SJSA1 (cell line): ENCODE measurements around the gene CRISP1. TPM values are rescaled to one million over a fixed set of nuclear protein-coding genes. Genes with fewer than 3 reads are reported as not detected.
"Not testable (repeated sequence)": the region's sequence is repeated elsewhere in the genome, so short reads cannot be mapped to it uniquely, and the experiment has no call there.

ENCODE experiments used
- DNase-seq, 2 experiments: peaks; one replicate each; pipeline ENCODE4 v3.0.0-alpha.2; 2015 to 2020; ENCODE audit warnings: low spot score in 2 of 2, low read depth in 1 of 2
- H3K27ac ChIP-seq: fragments of 250-450 bp; sonication (Bioruptor Pico); 2 replicates; pipeline ENCODE4 v1.5.1; 2020; ENCODE audit warnings: mild to moderate bottlenecking, moderate library complexity
- H3K27me3 ChIP-seq: fragments of 250-450 bp; sonication (Bioruptor Pico); replicated peaks from 2 replicates; pipeline ENCODE4 v1.5.1; 2020; ENCODE audit warnings: mild to moderate bottlenecking, moderate library complexity
- H3K36me3 ChIP-seq: fragments of 250-450 bp; sonication (Bioruptor Pico); 2 replicates; pipeline ENCODE4 v1.5.1; 2020; ENCODE audit warnings: mild to moderate bottlenecking
- H3K4me1 ChIP-seq: fragments of 250-450 bp; sonication (Bioruptor Pico); replicated peaks from 2 replicates; pipeline ENCODE4 v1.6.1; 2021; ENCODE audit warnings: mild to moderate bottlenecking
- H3K4me3 ChIP-seq: fragments of 250-450 bp; sonication (Bioruptor Pico); 2 replicates; pipeline ENCODE4 v1.5.1; 2020; ENCODE audit warnings: mild to moderate bottlenecking
- H3K9me3 ChIP-seq: fragments of 250-450 bp; sonication (Bioruptor Pico); replicated peaks from 2 replicates; pipeline ENCODE4 v1.5.1; 2020; ENCODE audit warnings: mild to moderate bottlenecking
- total RNA-seq: library from RNA; depleted of rRNA; stranded (reverse); fragments of >200 nt; shearing (Covaris generic); gene quantifications from 2 replicates; pipeline ENCODE4 v1.2.3, GENCODE V29; 2014; rRNA removed

Gene CRISP1
- total RNA-seq: not detected in 2 replicates

DNA sequence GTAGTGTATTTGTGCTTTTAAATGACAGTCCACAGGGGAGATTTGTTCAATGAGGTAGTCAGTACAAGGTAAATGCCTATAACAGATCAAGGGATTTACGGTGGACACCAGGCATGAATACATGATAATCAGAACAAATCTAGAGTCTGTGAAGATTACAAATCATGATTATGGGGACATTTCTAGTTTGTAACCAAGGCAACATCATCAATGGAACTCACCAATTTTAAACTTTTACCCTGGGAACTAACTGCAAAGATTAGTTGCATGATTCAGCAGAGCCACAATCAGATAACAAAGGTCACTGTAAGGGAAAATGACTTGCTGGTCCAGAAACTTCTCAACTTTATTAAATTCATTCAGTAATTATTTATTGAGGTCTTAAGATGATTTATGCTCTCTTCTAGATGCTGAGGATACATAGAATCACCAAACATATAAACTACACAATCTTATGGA lies at the start of gene CRISP1:
CRISP1 (minus strand) TSS at position 51 of the 459 bp plus-strand sequence. CDS start 9,135 bp downstream, outside the sequence.
- H3K27ac ChIP-seq: no peak within 1 kb of the TSS
- no peak for DNase-seq
- no peaks in the 10 kb centered on the region for H3K27me3 ChIP-seq
- no peak within 1 kb of the TSS for H3K4me3 ChIP-seq
- no peaks in the 10 kb centered on the region for H3K4me1 ChIP-seq
- H3K9me3 ChIP-seq: no peaks in the 10 kb centered on the region
- no peaks in the 10 kb centered on the region for H3K36me3 ChIP-seq

GRCh38 chr6:49915035-49915434 lies 48.7 kb upstream of the CRISP1 start:
- H3K36me3 ChIP-seq: no peaks in the 10 kb centered on the region
- no peak overlapping the region for H3K27ac ChIP-seq
- no peaks in the 10 kb centered on the region for H3K27me3 ChIP-seq
- no peaks in the 10 kb centered on the region for H3K9me3 ChIP-seq
- H3K4me1 ChIP-seq: no peaks in the 10 kb centered on the region
- DNase-seq: no peak
- H3K4me3 ChIP-seq: no peak overlapping the region

DNA sequence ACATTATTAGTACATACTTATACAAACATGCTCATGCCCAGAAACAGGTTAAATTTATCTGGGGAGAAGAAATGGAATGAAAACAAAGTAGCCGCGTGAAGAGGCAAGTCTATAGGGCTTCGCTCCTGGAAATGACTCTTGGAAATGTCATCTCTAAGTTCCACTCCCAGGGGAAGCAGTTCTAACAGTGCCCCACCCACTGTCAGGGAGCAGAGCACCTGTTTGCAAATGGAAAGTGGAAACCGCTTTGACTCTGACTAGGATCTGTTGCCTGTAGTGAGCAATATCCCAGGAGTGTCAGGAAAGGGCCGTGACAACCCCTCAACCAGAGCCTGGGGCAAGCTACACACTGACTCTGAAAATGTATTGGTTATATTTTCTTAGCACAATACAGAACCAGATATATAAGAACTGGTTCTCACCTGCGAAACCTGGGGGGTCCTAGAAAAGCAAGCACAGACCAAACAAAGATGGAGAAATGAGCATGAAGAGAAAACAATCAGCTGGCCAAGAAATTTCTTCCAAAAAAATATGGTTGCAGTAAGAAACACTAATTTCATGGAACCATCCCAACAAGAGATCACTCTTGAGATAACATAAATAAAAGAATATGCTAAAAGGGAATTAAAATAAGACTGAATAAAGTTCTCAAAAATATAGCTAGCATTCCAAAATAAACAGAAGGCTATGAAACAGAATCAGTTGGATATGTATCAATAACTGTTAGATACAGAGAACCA lies 47.5 kb upstream of the CRISP1 start:
- Histone ChIP-seq H3K27me3 (no peaks in the 10 kb centered on the region), H3K27ac (no peak overlapping the region)

DNA sequence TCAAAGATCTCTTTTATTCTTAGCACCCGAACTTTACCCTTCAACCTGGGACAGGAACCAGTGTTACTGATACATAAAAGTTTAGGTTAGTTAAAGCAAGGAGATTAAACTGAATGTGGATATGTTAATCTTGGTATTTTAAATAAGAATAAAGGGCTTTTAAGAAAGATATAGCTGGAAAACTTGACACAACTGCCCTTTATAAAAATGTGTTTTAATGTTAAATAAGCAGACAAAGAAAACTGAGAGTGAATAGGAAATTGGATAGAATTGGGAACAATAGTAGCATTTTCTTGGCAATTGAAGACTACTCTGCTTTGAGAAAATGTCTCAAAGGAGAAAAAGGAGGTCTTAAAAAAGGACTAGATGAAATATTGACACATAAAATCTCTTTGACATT lies 45.9 kb upstream of the CRISP1 start:
- Histone ChIP-seq H3K27me3 (no peaks in the 10 kb centered on the region), H3K9me3 (no peaks in the 10 kb centered on the region), H3K4me1 (no peaks in the 10 kb centered on the region), H3K36me3 (no peaks in the 10 kb centered on the region), H3K27ac (no peak overlapping the region), H3K4me3 (no peak overlapping the region)
- DNase-seq: no peak

More for the DNA sequence above, 47.5 kb upstream of the CRISP1 start:
- Histone ChIP-seq H3K4me1 (no peaks in the 10 kb centered on the region), H3K9me3 (no peaks in the 10 kb centered on the region), H3K4me3 (no peak overlapping the region), H3K36me3 (no peaks in the 10 kb centered on the region)
- DNase-seq: no peak

GRCh38 chr6:49911252-49911651 lies 44.9 kb upstream of the CRISP1 start:
- H3K4me3 ChIP-seq: no peak overlapping the region
- no peaks in the 10 kb centered on the region for H3K4me1 ChIP-seq
- no peak for DNase-seq
- H3K27me3 ChIP-seq: no peaks in the 10 kb centered on the region
- no peak overlapping the region for H3K27ac ChIP-seq
- H3K9me3 ChIP-seq: no peaks in the 10 kb centered on the region
- no peaks in the 10 kb centered on the region for H3K36me3 ChIP-seq

DNA sequence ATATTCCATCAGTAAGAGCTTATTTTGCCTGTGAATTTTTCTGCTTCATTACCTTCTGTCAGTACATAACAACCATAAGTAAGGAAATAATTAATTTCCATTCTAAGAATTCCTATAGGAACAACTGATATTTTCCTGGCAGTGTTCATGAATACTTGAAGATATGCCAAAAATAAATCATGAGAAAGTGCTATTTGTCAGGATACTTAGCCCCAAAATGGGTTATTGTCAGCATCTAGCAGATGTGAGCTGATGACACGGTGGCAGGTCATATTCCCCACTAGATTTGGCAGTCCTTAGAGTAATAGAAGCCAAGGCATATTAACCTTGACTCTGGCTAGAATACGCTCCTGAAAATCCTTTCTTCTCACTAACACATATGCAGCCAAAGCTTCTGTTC lies 43.2 kb upstream of the CRISP1 start:
- H3K27me3 ChIP-seq: no peaks in the 10 kb centered on the region
- no peak overlapping the region for H3K4me3 ChIP-seq
- no peak for DNase-seq

DNA sequence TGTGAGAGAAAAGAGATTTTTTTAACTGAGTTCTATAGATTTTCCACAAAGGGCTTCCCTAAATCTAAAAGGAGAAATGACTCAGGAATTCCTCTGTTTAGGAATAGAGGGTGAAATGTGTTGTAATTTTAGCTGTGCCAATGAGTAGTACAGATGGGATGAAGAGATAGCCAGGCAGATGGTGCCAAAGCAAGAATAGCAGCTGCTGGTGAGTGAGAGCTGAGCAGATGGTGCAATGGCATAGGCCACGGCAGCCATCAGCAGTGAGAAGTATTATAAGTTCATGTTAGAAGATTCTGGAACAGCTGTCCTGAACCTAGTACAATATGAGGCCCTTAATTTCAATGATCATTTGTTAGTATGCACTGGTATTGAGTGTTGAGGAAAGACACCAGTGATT lies 40.2 kb upstream of the CRISP1 start:
- Histone ChIP-seq H3K9me3 (no peaks in the 10 kb centered on the region), H3K27me3 (no peaks in the 10 kb centered on the region), H3K36me3 (no peaks in the 10 kb centered on the region), H3K27ac (no peak overlapping the region), H3K4me3 (no peak overlapping the region), H3K4me1 (no peaks in the 10 kb centered on the region)
- no peak for DNase-seq

More for the DNA sequence above, 43.2 kb upstream of the CRISP1 start:
- H3K27ac ChIP-seq: no peak overlapping the region
- no peaks in the 10 kb centered on the region for H3K9me3 ChIP-seq
- no peaks in the 10 kb centered on the region for H3K4me1 ChIP-seq
- H3K36me3 ChIP-seq: no peaks in the 10 kb centered on the region

- no peaks in the 10 kb centered on the region for H3K27me3 ChIP-seq
- H3K36me3 ChIP-seq: no peaks in the 10 kb centered on the region
- H3K4me1 ChIP-seq: no peaks in the 10 kb centered on the region
- H3K4me3 ChIP-seq: no peak overlapping the region
- no peak for DNase-seq
- no peaks in the 10 kb centered on the region for H3K9me3 ChIP-seq
- no peak overlapping the region for H3K27ac ChIP-seq
Measured at GRCh38 chr6:49905296-49905695, 39.0 kb upstream of the CRISP1 start.

DNA sequence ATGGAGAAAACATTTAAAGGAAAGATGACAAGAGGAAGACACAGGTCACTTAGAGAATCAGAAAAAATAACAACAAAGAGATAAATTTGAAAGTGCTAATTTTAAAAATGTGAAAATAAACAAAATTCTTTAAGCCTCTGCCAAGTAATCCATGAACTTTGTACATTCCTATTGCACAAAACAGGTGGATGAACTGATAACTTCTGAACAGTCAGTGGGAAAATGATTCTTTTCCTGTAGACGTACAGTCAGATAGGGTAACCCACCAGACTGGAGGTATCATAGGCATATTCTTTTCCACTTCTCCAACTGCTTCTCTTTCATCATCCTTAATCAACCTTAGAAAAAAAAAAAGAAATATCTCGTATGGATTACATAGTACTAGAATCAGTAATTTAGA lies 36.5 kb upstream of the CRISP1 start:
- Histone ChIP-seq H3K27ac (no peak overlapping the region), H3K27me3 (no peaks in the 10 kb centered on the region), H3K36me3 (no peaks in the 10 kb centered on the region), H3K4me1 (no peaks in the 10 kb centered on the region), H3K9me3 (no peaks in the 10 kb centered on the region), H3K4me3 (no peak overlapping the region)
- DNase-seq: no peak

DNA sequence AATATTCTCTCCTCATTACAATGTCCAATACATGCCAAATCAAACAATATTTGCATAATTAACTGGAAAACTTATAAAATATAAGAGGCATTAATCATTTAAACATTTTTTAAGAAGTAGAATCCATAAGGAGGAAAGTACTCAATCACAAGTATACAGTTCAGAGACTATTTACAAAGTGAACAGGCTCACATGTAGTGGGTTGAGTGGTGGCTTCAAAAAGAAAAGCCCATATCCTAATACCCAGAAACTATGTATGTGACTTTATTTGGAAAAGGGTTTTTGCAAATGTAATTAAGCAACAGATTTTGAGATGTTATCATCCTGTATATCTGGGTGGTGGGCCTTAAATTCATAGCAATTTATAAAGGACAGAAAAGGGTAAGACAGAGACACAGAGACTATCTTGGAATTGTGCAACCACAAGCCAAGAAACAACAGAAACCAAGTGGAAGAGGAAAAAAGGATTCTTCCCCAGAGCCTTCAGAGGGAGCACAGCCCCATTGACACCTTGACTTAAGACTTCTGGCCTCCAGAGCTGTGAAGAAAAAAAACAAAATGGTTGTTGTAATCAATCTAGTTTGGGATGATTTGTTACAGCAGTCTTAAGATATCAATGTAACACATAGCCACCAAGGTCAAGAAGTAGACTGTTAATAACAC lies 32.7 kb upstream of the CRISP1 start:
- no peaks in the 10 kb centered on the region for H3K27me3 ChIP-seq
- no peak for DNase-seq
- H3K36me3 ChIP-seq: no peaks in the 10 kb centered on the region
- 0 out of 2 replicates have a peak, but pooled peaks cover 3% of the 10 kb centered on the region for H3K9me3 ChIP-seq
- H3K4me3 ChIP-seq: no peak overlapping the region
- H3K4me1 ChIP-seq: no peaks in the 10 kb centered on the region
- no peak overlapping the region for H3K27ac ChIP-seq

DNA sequence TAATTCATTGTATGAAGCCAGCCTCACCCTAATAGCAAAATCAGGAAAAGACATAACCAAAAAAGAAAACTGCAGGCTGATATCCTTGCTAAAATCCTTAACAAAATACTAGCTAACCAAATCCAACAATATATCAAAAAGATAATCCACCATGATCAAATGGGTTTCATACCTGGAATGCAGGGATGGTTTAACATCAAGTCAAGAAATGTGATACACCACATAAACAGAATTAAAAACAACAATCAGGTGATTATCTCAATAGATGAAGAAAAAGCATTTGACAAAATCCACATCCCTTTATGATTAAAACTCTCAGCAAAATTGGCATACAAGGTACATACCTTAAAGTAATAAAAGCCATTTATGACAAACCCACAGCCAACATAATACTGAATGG lies 29.2 kb upstream of the CRISP1 start:
- not testable (repeated sequence) for H3K4me1 ChIP-seq, H3K36me3 ChIP-seq, H3K4me3 ChIP-seq, DNase-seq, H3K9me3 ChIP-seq, H3K27ac ChIP-seq, H3K27me3 ChIP-seq

DNA sequence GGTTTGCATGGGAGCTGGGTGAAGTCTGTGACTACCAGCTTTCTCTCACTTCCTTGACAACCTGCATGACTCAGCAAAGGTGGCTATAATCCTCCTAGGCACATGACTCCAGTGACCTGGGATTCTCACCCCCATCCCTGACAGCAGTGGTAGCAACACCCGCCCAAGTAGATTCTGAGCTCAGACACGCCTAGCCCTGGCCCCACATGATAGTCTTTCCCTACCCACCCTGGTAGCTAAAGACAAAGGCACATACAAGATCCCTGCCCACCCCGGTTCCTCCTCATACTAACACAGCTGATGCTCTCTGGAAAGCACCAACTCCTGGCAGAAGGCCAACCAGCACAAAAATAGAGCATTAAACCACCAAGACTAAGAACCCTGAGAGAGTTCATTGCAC lies 25.9 kb upstream of the CRISP1 start:
- Histone ChIP-seq H3K9me3 (0 out of 2 replicates have a peak, but pooled peaks cover 1% of the 10 kb centered on the region), H3K36me3 (no peaks in the 10 kb centered on the region), H3K27me3 (no peaks in the 10 kb centered on the region), H3K4me1 (no peaks in the 10 kb centered on the region), H3K27ac (no peak overlapping the region), H3K4me3 (no peak overlapping the region)
- no peak for DNase-seq

- no peak for DNase-seq
- H3K4me1 ChIP-seq: no peaks in the 10 kb centered on the region
- no peak overlapping the region for H3K4me3 ChIP-seq
- H3K36me3 ChIP-seq: no peaks in the 10 kb centered on the region
- H3K27ac ChIP-seq: no peak overlapping the region
- H3K9me3 ChIP-seq: no peaks in the 10 kb centered on the region
- H3K27me3 ChIP-seq: no peaks in the 10 kb centered on the region
Measured at GRCh38 chr6:49890988-49891387, 24.7 kb upstream of the CRISP1 start.

GRCh38 chr6:49888742-49889431 lies 22.6 kb upstream of the CRISP1 start:
- H3K4me1 ChIP-seq: no peaks in the 10 kb centered on the region
- DNase-seq: no peak
- H3K36me3 ChIP-seq: no peaks in the 10 kb centered on the region
- no peaks in the 10 kb centered on the region for H3K9me3 ChIP-seq
- H3K27ac ChIP-seq: no peak overlapping the region
- H3K27me3 ChIP-seq: no peaks in the 10 kb centered on the region
- H3K4me3 ChIP-seq: no peak overlapping the region
